HG02759 (cell line): ENCODE data around the gene FERMT1.
"Not testable (repeated sequence)": the region's sequence is repeated elsewhere in the genome, so short reads cannot be mapped to it uniquely, and the experiment has no call there.

ENCODE experiments used
- ATAC-seq: cut with Tn5 transposase; IDR thresholded peaks from one replicate; pipeline ENCODE4 v1.9.1; 2021; ENCODE audit warnings: mild to moderate bottlenecking, moderate library complexity; ENCODE audit not compliant: unreplicated experiment

FERMT1 gene

GRCh38 chr20:6120491-6120988 lies 2.3 kb downstream of the FERMT1 start:
- no peak for ATAC-seq

GRCh38 chr20:6116758-6117157 lies 6.1 kb downstream of the FERMT1 start:
- no peak for ATAC-seq

DNA sequence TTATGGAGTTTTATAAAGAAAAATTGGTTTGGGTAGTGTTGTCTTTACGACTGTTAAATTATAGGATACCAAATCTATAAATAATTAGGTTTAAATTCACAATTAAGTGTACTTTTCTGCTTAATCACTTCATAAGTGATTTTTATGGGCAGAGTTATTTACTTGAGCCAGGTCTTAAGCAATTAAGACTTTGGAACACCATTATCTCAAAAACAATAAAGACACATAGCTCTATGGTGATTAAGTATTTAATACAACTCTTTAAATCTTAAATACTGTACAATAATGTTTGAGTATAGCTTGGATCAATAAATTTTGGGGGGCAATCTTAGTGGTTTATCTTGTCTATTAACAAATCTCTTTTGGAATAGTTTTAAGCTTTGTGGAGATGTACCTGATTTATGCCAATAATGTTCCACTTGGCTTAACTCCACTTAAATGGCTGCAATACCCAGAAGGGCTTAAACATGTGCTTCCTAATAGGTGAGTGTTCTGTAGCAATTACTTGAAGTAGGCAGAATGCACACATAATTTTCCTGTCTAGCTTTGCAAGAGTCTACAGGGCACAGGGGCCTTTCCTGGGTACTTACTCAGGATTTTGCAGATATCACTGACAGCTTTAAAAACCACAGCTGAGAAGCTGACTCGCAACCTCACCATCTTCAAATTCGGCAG lies 7.5 kb downstream of the FERMT1 start:
- ATAC-seq = no peak

DNA sequence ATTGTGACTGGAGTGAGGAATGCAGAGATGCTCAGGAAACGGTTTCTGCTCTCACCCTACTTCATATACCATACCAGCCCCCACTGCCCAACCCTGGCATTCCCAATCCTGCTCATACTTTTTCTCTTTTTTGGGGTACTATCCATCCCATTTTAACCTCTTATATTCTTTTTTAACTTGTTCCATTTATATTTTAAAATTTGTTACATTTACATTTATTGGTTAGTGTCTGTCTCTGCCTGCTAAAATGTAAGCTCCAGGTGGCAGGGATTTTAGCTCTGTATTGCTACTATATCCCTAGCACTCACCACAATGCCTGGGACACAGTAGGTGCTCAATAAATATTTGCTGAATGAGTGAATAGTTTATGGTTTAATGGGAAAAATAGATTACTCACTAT lies 8.1 kb downstream of the FERMT1 start:
- ATAC-seq = no peak

DNA sequence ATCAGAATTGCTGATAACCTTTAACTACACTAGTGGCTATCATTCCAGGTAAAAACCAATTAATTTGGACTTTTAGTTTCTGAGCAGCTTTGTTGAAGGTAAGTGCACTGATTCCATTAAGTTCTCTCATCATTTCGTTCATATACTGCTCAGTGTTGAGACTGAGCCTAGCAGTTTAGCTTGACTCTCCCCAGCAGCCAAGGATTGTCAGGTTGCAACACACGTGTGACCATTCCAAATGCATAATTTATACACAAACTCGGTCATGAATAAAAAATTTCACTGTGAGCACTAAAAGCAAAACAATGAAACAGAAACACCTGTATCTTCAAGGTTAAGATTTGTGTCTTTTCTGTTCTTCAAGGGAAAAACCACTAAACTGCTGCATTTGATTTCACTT lies 8.9 kb downstream of the FERMT1 start:
- ATAC-seq = no peak

DNA sequence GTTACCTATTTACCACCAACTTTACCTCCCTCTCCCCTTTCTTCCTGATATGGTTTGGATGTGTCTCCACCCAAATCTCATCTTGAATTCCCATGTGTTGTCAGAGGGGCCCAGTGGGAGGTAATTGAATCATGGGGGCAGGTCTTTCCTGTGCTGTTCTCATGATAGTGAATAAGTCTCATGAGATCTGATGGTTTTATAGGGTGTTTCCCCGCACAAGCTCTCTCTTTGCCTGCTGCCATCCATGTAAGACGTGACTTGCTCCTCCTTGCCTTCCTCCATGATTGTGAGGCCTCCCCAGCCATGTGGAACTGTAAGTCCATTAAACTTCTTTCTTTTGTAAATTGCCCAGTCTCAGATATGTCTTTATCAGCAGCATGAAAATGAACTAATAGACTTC lies 9.9 kb downstream of the FERMT1 start:
- ATAC-seq = not testable (repeated sequence)

DNA sequence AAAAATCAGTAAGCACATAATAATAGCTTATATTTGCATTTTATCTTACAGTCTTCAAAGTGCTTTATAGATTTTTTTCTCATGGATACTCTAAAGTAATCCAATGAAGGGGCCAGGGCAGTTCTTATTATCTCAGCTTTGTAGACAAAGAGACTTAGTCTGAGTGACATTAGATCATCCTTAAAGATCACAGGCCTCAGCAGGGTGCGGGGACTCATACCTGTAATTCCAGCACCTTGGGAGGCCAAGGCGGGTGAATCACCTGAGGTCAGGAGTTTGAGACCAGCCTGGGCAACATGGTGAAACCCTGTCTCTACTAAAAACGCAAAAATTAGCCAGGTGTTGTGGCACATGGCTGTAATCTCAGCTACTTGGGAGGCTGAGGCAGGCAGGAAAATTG lies 14.5 kb downstream of the FERMT1 start:
- no peak for ATAC-seq

GRCh38 chr20:6104493-6105188 lies 18.2 kb downstream of the FERMT1 start:
- ATAC-seq = no peak

GRCh38 chr20:6103301-6103700 lies 19.5 kb downstream of the FERMT1 start:
- ATAC-seq = no peak

DNA sequence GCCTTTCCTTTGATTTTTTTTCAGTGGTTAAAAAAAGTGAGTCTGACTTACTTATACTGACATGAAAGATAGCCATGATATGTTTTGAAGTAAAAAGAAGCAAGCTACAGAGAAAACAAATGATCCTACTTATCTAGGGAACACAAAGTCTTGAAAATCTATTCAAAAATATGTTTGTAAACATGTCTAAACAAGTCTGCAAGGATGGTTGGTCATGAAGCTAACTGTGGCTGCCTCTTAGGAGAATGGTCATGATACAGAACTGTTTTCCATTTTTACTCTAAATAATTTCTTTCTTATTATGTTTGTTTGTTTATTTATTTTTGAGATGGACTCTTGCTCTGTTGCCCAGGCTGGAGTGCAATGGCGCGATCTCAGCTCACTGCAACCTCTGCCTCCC lies 21.5 kb downstream of the FERMT1 start:
- ATAC-seq = no peak

DNA sequence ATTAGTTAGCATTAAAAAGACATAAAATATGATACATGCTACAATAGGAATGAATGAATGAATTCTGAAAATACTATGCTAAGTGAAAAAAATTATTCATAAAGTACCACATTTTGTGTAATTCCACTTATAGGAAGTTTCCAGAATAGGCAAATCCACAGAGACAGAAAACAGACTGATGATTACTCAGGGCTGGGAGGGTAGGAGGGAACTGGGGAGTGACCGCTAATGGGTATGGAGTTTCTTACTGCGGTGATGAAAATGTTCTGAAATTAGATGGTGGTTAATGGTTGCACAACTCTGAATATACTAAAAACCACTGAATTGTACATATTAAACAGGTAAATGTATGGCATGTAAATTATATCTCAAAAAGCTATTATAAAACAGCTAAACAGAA lies 22.6 kb downstream of the FERMT1 start:
- no peak for ATAC-seq

DNA sequence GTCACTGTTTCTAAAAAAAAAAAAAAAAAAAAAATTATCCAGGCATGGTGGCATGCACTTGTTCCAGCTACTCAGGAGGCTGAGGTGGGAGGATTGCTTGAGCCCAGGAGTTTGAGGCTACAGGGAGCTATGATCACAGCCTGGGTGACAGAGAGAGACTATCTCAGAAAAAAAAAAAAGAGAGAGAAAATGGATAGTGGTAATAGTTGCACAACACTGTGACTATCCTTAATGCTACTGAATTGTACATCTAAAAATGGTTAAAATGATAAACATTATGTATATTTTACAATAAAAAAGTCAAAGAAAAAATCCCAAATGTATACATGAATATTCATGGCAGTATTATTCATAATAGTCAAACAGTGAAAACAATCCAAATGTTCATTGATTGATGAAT lies 23.0 kb downstream of the FERMT1 start:
- ATAC-seq = no peak

DNA sequence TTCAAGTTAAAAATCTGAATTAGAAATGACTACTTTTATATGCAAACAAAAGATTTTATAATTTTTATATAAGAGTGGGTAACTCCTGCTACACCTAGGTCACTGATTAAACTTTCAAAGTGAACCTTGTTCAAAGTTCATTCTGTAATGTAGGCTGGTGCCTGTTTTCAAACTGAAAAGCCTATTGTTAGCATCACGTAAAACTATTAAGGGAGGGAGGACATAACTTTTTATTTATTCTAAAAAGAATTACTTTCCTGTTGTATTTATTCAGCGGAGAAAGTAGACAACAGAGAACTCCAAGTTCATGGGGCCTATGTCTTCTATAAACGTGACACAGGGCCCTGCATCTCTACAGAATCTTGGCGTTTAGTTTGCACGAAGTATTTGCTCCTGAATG lies 27.4 kb downstream of the FERMT1 start:
- ATAC-seq = no peak

DNA sequence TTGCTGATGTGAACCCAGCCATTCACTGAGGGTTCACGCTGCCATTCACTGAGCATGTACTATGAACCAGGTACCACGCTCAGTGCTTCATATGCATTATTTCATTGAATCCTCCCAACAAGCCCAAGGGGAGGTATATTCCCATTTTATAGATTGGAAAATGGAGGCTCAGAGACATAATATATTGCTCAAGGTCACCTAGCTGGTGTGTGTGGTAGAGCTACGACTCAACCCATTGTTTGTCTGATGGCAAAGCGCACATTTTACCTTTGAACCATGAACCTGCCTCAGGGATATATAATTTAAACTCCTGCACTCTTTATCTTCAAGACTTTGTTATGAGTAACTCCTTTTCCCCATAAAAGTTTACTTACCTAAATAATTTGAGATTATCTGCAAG lies 28.3 kb downstream of the FERMT1 start:
- ATAC-seq = no peak

DNA sequence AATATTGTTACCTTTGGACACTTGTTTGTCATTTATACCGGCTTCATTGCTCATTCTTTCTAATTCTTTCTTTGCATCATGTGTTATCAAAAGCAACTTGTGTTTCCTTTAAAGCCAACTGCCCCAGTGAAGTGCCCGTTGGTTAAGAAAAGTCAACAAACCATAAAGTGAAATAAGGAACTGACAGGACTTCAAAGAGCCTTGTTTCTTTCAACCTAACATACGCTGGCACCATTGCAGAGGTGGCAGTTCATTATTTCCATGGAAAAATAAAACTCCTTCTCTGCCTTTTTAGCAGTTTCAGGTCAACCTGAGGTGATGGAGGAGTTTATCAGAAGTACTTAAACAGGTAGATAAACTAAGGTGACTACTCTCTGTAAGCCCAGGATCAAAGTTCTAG lies 28.8 kb downstream of the FERMT1 start:
- ATAC-seq = no peak

DNA sequence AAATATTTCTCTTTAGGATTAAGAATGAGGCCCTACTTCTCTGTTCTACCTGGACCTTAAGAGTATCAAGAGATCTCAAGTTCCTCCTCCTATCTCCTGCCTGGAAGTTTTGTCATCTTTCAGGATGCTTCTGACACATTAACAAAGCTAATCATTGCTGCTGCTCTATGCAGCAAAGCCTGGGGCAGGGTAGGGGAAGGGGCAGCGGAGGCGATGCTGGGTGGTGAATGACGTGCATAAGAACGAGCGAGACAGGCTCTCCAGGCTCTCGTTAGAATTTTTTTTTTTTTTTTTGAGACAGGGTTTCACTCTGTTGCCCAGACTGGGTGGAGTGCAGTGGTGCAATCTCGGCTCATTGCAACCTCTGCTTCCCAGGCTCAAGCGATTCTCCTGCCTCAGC lies 31.2 kb downstream of the FERMT1 start:
- ATAC-seq = no peak

DNA sequence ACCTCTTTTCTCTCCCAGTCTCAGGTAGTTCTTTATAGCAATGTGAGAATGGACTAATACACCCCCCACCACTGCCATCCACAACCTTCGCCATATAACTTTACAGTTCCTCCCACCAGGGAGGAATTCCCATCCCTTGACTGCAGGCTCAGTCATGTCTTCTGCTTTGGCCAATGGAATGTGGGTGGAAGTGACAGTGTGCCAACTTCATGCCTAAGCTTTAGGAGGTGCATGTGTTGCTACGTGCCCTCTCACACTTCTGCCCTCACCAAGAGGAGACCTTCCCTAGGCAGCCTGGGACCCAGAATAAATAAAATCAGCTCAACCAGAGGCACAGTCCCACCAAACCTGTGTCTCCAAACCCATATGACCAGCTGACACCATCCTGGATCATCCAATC lies 36.0 kb downstream of the FERMT1 start:
- no peak for ATAC-seq

GRCh38 chr20:6083926-6084325 lies 38.9 kb downstream of the FERMT1 start:
- no peak for ATAC-seq

GRCh38 chr20:6081236-6081635 lies 41.6 kb downstream of the FERMT1 start:
- ATAC-seq = no peak

DNA sequence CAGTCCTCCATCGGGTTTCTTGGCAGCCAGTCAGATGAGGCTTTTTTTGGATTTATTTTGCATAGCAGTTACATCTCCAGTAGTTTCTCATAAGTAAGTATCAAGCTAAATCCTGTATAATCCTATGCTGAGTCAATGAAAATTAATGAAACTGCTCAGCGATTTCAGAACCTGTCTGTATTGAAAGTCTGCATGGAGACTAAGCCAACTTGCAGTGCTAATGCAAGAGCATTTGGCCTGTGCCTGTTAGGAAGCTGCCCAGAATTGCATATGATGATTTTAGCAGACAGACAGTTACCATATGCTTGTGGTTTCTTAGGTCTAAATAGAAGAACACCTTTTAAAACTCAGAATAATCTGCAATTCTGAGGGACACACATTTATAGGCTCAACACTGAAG lies 43.8 kb downstream of the FERMT1 start:
- ATAC-seq = no peak

DNA sequence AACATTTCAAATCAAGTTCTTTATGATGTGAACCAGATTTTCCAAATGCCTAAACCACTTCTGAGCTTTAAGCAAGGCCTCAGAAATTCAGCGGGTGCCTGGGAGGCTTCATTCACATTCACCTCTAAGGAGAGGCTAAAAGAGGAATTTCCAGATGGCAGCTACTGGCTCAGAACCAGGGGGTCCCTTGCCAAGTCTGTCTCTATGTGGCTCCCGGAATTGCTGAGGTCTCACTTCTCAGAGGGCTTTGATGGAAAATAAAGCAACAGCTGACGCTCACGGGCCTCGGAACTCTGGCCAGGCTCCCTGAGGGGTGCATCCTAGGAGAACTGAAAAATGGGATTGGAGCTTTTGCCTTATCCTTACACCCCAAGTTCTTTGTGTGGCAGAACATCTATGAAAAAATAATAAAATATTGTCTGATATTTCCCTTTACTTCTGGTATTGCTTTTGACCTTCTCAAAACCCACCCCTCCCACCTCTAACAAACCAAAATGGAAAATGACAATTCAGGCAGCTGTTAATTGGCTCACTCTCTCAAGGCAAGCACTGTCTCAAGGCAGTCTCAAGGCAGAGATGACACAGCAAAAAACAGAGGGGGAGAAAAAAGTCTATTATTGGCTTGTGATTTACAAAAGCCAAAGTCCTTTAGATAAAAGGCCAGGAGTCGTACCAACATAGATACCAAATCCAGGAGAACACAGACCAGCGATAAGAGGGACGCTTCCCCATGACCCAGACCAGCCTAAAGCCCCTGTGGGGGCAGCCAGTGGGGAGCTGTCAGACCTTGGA lies 47.2 kb downstream of the FERMT1 start:
- no peak for ATAC-seq

DNA sequence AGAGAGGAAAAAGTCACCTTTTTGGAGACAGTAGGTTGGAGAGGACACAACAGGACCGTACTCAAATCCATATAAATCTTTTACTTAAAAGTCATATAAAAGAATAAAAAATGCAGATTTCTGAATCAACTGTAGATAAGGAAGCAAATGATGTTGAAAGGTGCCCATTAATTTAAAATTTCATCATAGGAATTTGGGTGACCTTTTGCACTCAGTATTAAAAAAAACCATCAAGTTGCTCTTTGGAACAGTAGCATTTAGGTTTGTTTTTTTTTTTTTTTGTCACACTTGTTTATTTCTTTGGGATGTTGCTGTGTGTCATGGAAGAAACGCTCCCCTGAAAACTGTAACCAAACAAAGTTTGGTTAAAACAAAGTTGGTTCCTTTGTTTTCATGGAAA lies 48.0 kb downstream of the FERMT1 start:
- ATAC-seq = no peak
